ENCODE results near the gene MYO18A. TPM values are rescaled to one million over a fixed set of nuclear protein-coding genes. Genes with fewer than 3 reads are reported as not detected.

Gene MYO18A
- total RNA-seq, 1 donor from 2014 or later, result 45.9 TPM

- Mint-ChIP-seq H3K27ac (ENCODE audit: unreplicated experiment) (peak overlapping the region; percentile 53), H3K4me1 (ENCODE audit: low read depth, unreplicated experiment) (peaks cover 6% of the 10 kb centered on the region), H3K4me3 (ENCODE audit: unreplicated experiment) (no peak overlapping the region), H3K36me3 (ENCODE audit: low read depth, unreplicated experiment) (peaks cover 11% of the 10 kb centered on the region), H3K9me3 (ENCODE audit: unreplicated experiment) (peaks cover 2% of the 10 kb centered on the region), H3K27me3 (ENCODE audit: low read depth, unreplicated experiment) (no peaks in the 10 kb centered on the region)
- no peak overlapping the region for H3K4me2 ChIP-seq (ENCODE audit: low read length)
- H3K9me3 ChIP-seq (ENCODE audit: insufficient read depth, low read depth, low read length), result no peaks in the 10 kb centered on the region
- peaks cover 3% of the 10 kb centered on the region for H3K36me3 ChIP-seq (ENCODE audit: insufficient read depth, low read length)
- H3K27ac ChIP-seq (ENCODE audit: low read depth, low read length), result no peak overlapping the region
- no peak for DNase-seq (ENCODE audit: low read depth)
- no peak overlapping the region for H2AFZ ChIP-seq (ENCODE audit: low read depth, low read length)
- H3K4me1 ChIP-seq (ENCODE audit: insufficient read depth, low read length), result peaks cover 16% of the 10 kb centered on the region
- H4K20me1 ChIP-seq (ENCODE audit: insufficient read depth, low read length), result no peaks in the 10 kb centered on the region
- no peaks in the 10 kb centered on the region for H3K27me3 ChIP-seq (ENCODE audit: insufficient read depth, low read length)
- no peak overlapping the region for H3K4me3 ChIP-seq (ENCODE audit: insufficient read depth, low read depth, low read length)
- no peak overlapping the region for H3K9ac ChIP-seq (ENCODE audit: low read length)
- FAIRE-seq, result no peak
- TF ChIP-seq CTCF (IDR thresholded peaks at IDR 0.05; ENCODE audit: insufficient read depth, low read depth, low read length), result no peak
- no peak for TF ChIP-seq EZH2 (IDR thresholded peaks at IDR 0.05; ENCODE audit: insufficient read depth, low read length)
- H3K79me2 ChIP-seq (ENCODE audit: insufficient read depth, low read length), result no peaks in the 10 kb centered on the region
These were observed 99.2 kb downstream of the MYO18A start for GRCh38 chr17:29080965-29081364.

GRCh38 chr17:29080323-29080722 lies 99.9 kb downstream of the MYO18A start:
- no peak overlapping the region for H3K4me3 ChIP-seq (ENCODE audit: insufficient read depth, low read depth, low read length)
- H3K27me3 ChIP-seq (ENCODE audit: insufficient read depth, low read length), result no peaks in the 10 kb centered on the region
- H3K9me3 ChIP-seq (ENCODE audit: insufficient read depth, low read depth, low read length), result no peaks in the 10 kb centered on the region
- Mint-ChIP-seq H3K36me3 (ENCODE audit: low read depth, unreplicated experiment) (peaks cover 15% of the 10 kb centered on the region), H3K4me1 (ENCODE audit: low read depth, unreplicated experiment) (peaks cover 6% of the 10 kb centered on the region), H3K9me3 (ENCODE audit: unreplicated experiment) (peaks cover 4% of the 10 kb centered on the region), H3K4me3 (ENCODE audit: unreplicated experiment) (no peak overlapping the region), H3K27me3 (ENCODE audit: low read depth, unreplicated experiment) (no peaks in the 10 kb centered on the region), H3K27ac (ENCODE audit: unreplicated experiment) (no peak overlapping the region)
- no peak overlapping the region for H3K4me2 ChIP-seq (ENCODE audit: low read length)
- no peak overlapping the region for H2AFZ ChIP-seq (ENCODE audit: low read depth, low read length)
- peaks cover 3% of the 10 kb centered on the region for H3K36me3 ChIP-seq (ENCODE audit: insufficient read depth, low read length)
- H4K20me1 ChIP-seq (ENCODE audit: insufficient read depth, low read length), result no peaks in the 10 kb centered on the region
- FAIRE-seq (no peak), DNase-seq (ENCODE audit: low read depth) (no peak)
- no peak overlapping the region for H3K27ac ChIP-seq (ENCODE audit: low read depth, low read length)
- TF ChIP-seq EZH2 (IDR thresholded peaks at IDR 0.05; ENCODE audit: insufficient read depth, low read length), result no peak
- TF ChIP-seq CTCF (IDR thresholded peaks at IDR 0.05; ENCODE audit: insufficient read depth, low read depth, low read length), result no peak
- H3K4me1 ChIP-seq (ENCODE audit: insufficient read depth, low read length), result peaks cover 16% of the 10 kb centered on the region
- no peaks in the 10 kb centered on the region for H3K79me2 ChIP-seq (ENCODE audit: insufficient read depth, low read length)
- H3K9ac ChIP-seq (ENCODE audit: low read length), result no peak overlapping the region

- TF ChIP-seq CTCF (IDR thresholded peaks at IDR 0.05; ENCODE audit: insufficient read depth, low read depth, low read length) (no peak), EZH2 (IDR thresholded peaks at IDR 0.05; ENCODE audit: insufficient read depth, low read length) (no peak)
- Mint-ChIP-seq H3K4me3 (ENCODE audit: unreplicated experiment) (no peak overlapping the region), H3K4me1 (ENCODE audit: low read depth, unreplicated experiment) (peaks cover 6% of the 10 kb centered on the region), H3K36me3 (ENCODE audit: low read depth, unreplicated experiment) (peaks cover 15% of the 10 kb centered on the region), H3K27me3 (ENCODE audit: low read depth, unreplicated experiment) (no peaks in the 10 kb centered on the region), H3K9me3 (ENCODE audit: unreplicated experiment) (peaks cover 4% of the 10 kb centered on the region), H3K27ac (ENCODE audit: unreplicated experiment) (no peak overlapping the region)
- Histone ChIP-seq H2AFZ (ENCODE audit: low read depth, low read length) (no peak overlapping the region), H3K27me3 (ENCODE audit: insufficient read depth, low read length) (no peaks in the 10 kb centered on the region), H4K20me1 (ENCODE audit: insufficient read depth, low read length) (no peaks in the 10 kb centered on the region), H3K4me1 (ENCODE audit: insufficient read depth, low read length) (peaks cover 13% of the 10 kb centered on the region), H3K4me3 (ENCODE audit: insufficient read depth, low read depth, low read length) (no peak overlapping the region), H3K36me3 (ENCODE audit: insufficient read depth, low read length) (peaks cover 3% of the 10 kb centered on the region), H3K27ac (ENCODE audit: low read depth, low read length) (no peak overlapping the region), H3K9ac (ENCODE audit: low read length) (no peak overlapping the region), H3K4me2 (ENCODE audit: low read length) (no peak overlapping the region), H3K79me2 (ENCODE audit: insufficient read depth, low read length) (no peaks in the 10 kb centered on the region), H3K9me3 (ENCODE audit: insufficient read depth, low read depth, low read length) (no peaks in the 10 kb centered on the region)
- FAIRE-seq (no peak), DNase-seq (ENCODE audit: low read depth) (no peak)
These were observed 100.3 kb downstream of the MYO18A start for GRCh38 chr17:29079887-29080286.
